Left lung (tissue), 10 donors: Measurements from ENCODE around the gene TFDP1. TPM values are rescaled to one million over a fixed set of nuclear protein-coding genes. Genes with fewer than 3 reads are reported as not detected.

Experiments used
- ATAC-seq: fragments of 200-7000 bp; cut with Tn5 transposase; one replicate; pipeline ENCODE4 v1.9.1; 2020; ENCODE audit warnings: moderate library complexity
- DNase-seq, 4 donors: peaks; one replicate each; pipeline ENCODE4 v3.0.0-alpha.2; 2013 to 2020
- H3K27ac ChIP-seq, 2 donors: fragments of 200-600 bp; sonication (generic) in 1 of 2; one replicate each; pipeline versions ENCODE4 v1.5.0 to v1.8.0; 2020 to 2021
- H3K27me3 ChIP-seq, 2 donors: fragments of 200-600 bp; sonication (generic) in 1 of 2; one replicate each; pipeline versions ENCODE4 v1.5.0 to v1.8.0; 2020 to 2021
- H3K36me3 ChIP-seq, 2 donors: fragments of 200-600 bp; sonication (generic) in 1 of 2; one replicate each; pipeline versions ENCODE4 v1.5.0 to v1.8.0; 2020 to 2021
- H3K4me1 ChIP-seq, 2 donors: fragments of 200-600 bp; one replicate each; pipeline ENCODE4 v1.8.0; 2021
- H3K4me3 ChIP-seq, 2 donors: fragments of 200-600 bp; sonication (generic) in 1 of 2; one replicate each; pipeline versions ENCODE4 v1.5.0 to v1.8.0; 2020 to 2021; ENCODE audit warnings: mild to moderate bottlenecking in 1 of 2
- H3K9me3 ChIP-seq, 2 donors: fragments of 200-600 bp; sonication (generic) in 1 of 2; one replicate each; pipeline versions ENCODE4 v1.5.0 to v1.8.0; 2020 to 2021
- intact Hi-C, 2 donors: fragments of 100-400 bp; cut with DNase I; formaldehyde crosslinking; loops; one replicate each; pipeline versions ENCODE4 v1.11.2 to v1.14.2; 2022
- polyA plus RNA-seq, 6 donors: library from polyadenylated mRNA; unstranded; fragments of 120-200 nt; gene quantifications; one replicate each; pipeline ENCODE4 v1.2.1, GENCODE V29; 2013; ENCODE audit not compliant: insufficient read length in 6 of 6
- total RNA-seq, 2 donors: library from RNA; stranded (reverse); fragmentation: NEBNext Ultra II Directional; extraction: Animal tissue kit (Norgen Biotek cat#: 25700); gene quantifications; one replicate each; pipeline ENCODE4 v1.2.1, GENCODE V29; 2021
- TF ChIP-seq, protein P1 (sequence below), 2 donors: fragments of 200-600 bp; sonication (generic) in 1 of 2; IDR thresholded peaks; one replicate each; pipeline versions ENCODE4 v1.5.0 to v1.8.0; 2021; ENCODE audit warnings: antibody characterized with exemption in 2 of 2
- donor health status: DM: no; HTN: yes; CAD: no.
- donor health status: DM: no; HTN: no; CAD: no.

TFDP1 gene
- total and polyA plus RNA-seq, 8 donors, result 48.8 to 99.5 (median 81.7) TPM

DNA sequence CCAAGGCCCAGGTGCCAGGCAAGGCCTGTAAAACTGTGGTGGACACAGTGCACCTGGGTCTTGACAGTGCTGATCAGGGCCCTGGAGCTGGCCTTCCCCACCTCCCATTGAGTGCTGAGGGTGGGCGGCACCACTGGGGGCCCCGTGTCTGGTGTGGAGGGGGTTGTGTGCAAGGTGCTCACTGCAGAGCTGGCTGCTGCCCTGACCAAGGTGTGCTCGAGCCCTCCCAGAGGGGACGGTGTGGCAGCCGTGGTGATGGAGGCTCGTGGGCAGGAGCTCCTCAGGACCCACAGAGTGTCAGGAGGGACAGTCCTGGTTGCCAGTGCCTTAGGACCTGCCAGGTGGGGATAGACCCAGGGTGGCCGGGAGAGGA is 50.5 kb downstream of the TFDP1 start:
- no peaks in the 10 kb centered on the region for H3K4me1 ChIP-seq
- TF ChIP-seq, protein P1, sequence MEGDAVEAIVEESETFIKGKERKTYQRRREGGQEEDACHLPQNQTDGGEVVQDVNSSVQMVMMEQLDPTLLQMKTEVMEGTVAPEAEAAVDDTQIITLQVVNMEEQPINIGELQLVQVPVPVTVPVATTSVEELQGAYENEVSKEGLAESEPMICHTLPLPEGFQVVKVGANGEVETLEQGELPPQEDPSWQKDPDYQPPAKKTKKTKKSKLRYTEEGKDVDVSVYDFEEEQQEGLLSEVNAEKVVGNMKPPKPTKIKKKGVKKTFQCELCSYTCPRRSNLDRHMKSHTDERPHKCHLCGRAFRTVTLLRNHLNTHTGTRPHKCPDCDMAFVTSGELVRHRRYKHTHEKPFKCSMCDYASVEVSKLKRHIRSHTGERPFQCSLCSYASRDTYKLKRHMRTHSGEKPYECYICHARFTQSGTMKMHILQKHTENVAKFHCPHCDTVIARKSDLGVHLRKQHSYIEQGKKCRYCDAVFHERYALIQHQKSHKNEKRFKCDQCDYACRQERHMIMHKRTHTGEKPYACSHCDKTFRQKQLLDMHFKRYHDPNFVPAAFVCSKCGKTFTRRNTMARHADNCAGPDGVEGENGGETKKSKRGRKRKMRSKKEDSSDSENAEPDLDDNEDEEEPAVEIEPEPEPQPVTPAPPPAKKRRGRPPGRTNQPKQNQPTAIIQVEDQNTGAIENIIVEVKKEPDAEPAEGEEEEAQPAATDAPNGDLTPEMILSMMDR (IDR thresholded peaks at IDR 0.05), result no peak
- H3K36me3 ChIP-seq, result peaks cover 0 to 99% of the 10 kb centered on the region in 2 donors
- H3K9me3 ChIP-seq, result no peaks in the 10 kb centered on the region
- H3K4me3 ChIP-seq, result no peak overlapping the region
- no peaks in the 10 kb centered on the region for H3K27me3 ChIP-seq
- no peak for ATAC-seq
- H3K27ac ChIP-seq, result no peak overlapping the region
- intact Hi-C loops, result no loop called here
- DNase-seq, result peak in 1 of 4 donors; percentile 16

DNA sequence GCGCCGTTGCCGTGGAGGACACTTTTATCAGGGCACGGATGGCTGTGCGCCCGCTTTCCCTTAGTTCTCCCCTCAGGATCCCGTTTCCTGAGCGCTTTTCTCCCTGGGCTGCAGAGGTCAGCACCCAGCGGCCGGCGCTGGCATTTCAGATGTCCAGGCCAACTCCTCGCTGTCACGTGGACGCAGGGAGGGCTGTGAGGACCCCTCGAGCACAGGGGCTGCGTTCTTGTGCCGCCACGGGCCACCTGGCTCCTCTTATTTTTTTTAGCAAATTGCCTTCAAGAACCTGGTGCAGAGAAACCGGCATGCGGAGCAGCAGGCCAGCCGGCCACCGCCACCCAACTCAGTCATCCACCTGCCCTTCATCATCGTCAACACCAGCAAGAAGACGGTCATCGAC is 51.2 kb downstream of the TFDP1 start:
- no peaks in the 10 kb centered on the region for H3K27me3 ChIP-seq
- H3K9me3 ChIP-seq, result no peaks in the 10 kb centered on the region
- DNase-seq (peak in 1 of 4 donors; percentile 28), ATAC-seq (no peak)
- intact Hi-C loops, result no loop called here
- TF ChIP-seq, protein P1 (IDR thresholded peaks at IDR 0.05), result no peak
- H3K4me3 ChIP-seq, result no peak overlapping the region
- H3K27ac ChIP-seq, result no peak overlapping the region
- H3K36me3 ChIP-seq, result peaks cover 0 to 100% of the 10 kb centered on the region in 2 donors
- H3K4me1 ChIP-seq, result no peaks in the 10 kb centered on the region

DNA sequence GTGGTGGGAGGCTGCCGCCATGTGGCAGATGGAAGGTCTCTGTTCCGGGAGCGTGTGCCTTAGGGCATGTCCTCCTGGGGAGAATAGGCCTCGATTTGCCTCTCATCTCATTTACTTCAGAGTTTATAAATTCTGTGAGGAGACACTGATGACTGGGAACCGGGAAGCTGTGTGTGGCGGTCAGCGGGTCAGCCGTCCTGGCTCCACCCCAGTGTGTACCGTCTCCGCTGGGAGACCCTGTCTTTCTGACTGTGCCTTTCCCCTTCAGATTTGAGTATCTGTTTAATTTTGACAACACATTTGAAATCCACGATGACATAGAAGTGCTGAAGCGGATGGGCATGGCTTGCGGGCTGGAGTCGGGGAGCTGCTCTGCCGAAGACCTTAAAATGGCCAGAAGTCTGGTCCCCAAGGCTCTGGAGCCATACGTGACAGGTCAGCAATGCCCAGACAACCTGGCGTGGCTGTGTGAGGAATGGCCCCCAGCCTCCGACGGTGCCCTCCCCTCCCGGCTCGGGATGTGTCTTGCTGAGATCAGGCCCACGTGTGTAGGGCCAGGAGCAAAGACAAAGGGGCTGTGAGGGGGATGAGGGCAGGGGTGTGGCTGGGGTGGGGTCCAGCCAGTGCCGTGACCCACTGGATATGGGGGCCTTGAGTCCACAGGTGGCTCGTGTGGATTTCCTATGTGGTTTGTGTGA is 51.9 kb downstream of the TFDP1 start:
- TF ChIP-seq, protein P1 (IDR thresholded peaks at IDR 0.05), result no peak

DNA sequence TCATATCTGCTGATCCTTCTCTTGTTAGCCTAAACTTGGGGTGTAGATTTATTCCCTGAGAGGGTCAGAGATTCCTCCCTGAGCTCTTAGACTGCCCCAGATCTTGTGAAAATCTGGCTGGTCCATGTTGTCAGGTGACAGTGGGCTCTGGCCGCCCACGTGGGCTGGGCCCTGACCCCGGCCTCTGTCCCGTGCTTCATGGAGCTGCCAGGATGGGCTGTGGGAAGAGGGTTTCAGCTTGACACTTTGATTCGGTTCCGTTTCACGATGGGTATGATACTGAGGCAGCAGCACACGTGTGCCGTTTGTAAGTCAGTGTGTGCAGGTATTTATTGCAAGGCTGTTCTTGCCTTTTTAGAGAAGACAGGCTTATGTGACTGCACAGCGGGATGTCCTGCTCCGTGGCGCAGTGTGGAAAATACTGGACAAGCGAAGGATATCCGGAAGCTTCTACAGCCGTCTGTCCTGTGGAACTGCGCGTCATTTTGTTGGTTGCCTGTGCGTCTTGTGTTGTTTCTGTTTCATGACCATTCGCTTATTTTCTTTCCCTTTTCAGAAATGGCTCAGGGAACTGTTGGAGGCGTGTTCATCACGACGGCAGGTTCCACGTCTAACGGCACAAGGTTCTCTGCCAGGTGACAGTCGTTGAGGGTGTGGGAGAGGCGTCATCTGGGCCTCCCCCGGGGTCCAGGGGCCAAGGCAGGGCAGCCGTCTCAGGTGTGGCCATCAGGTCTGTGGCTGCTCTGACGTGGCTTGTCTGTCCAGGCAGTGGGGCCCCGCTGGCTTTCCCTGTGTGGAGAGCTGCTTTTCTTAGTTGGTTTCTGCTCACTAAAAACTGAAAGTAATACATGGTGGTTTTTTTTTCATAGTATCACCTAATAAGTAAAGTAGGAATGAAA is 53.0 kb downstream of the TFDP1 start:
- Histone ChIP-seq H3K27ac (no peak overlapping the region), H3K4me3 (no peak overlapping the region), H3K36me3 (peaks cover 0 to 96% of the 10 kb centered on the region in 2 donors), H3K9me3 (no peaks in the 10 kb centered on the region), H3K27me3 (no peaks in the 10 kb centered on the region), H3K4me1 (no peaks in the 10 kb centered on the region)
- ATAC-seq, result no peak
- DNase-seq, result peak in 1 of 4 donors; percentile 20
- intact Hi-C loops, result no loop called here
- TF ChIP-seq, protein P1 (IDR thresholded peaks at IDR 0.05), result no peak

More for the DNA sequence above, 51.9 kb downstream of the TFDP1 start:
- Histone ChIP-seq H3K27ac (no peak overlapping the region), H3K4me3 (no peak overlapping the region), H3K4me1 (no peaks in the 10 kb centered on the region), H3K9me3 (no peaks in the 10 kb centered on the region), H3K36me3 (peaks cover 0 to 98% of the 10 kb centered on the region in 2 donors), H3K27me3 (no peaks in the 10 kb centered on the region)
- ATAC-seq, result no peak
- intact Hi-C loops, result no loop called here
- peak in 1 of 4 donors; percentile 25 for DNase-seq

DNA sequence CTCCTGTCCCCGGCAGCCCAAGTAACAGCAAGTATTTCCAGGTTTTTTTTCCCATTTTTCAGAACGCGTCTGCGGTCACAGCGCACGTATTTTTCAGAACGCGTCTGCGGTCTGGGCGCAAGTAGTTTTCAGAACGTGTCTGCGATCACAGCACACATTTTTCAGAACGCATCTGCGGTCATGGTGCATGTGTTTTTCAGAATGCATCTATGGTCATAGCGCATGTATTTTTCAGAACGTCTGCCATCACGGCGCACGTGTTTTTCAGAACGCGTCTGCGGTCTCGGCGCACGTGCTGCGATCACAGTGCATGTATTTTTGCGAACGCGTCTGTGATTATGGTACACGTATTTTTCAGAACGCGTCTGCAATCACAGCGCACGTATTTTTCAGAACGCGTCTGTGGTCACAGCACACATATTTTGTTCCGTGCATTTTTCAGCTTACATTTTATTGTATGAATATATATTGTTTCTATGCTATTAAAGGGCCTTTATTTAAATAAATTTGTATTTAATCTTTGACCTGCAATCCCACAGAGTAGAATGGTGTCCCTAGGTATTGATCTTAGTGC is 53.7 kb downstream of the TFDP1 start:
- peaks cover 0 to 88% of the 10 kb centered on the region in 2 donors for H3K36me3 ChIP-seq
- TF ChIP-seq, protein P1 (IDR thresholded peaks at IDR 0.05), result no peak
- H3K9me3 ChIP-seq, result no peaks in the 10 kb centered on the region
- no peak overlapping the region for H3K4me3 ChIP-seq
- intact Hi-C loops, result no loop called here
- no peak overlapping the region for H3K27ac ChIP-seq
- H3K4me1 ChIP-seq, result no peaks in the 10 kb centered on the region
- no peak for ATAC-seq
- no peaks in the 10 kb centered on the region for H3K27me3 ChIP-seq
- DNase-seq, result peak in 1 of 4 donors; percentile 11
